Measurements from ENCODE around the gene VEGFC.

DNA sequence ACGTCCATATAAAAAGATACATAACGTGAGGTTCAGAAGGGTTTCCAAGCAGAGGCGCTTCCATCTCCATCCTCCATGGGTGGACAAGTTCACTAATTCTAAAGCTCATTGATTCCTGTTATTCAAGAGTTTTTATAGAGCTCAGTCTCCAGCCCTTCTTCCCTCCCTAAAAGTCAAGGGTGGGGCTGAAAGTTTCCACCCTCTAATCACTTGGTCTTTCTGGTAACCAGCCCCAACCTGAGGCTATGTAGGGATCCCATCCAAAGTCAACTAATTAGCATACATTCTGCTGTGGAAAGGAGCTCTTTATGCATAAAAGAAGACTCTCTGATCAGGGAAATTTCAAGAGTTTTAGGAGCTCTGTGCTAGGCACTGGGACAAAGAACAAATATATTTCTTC lies 46.9 kb upstream of the VEGFC start:
- TF ChIP-seq, protein P1, sequence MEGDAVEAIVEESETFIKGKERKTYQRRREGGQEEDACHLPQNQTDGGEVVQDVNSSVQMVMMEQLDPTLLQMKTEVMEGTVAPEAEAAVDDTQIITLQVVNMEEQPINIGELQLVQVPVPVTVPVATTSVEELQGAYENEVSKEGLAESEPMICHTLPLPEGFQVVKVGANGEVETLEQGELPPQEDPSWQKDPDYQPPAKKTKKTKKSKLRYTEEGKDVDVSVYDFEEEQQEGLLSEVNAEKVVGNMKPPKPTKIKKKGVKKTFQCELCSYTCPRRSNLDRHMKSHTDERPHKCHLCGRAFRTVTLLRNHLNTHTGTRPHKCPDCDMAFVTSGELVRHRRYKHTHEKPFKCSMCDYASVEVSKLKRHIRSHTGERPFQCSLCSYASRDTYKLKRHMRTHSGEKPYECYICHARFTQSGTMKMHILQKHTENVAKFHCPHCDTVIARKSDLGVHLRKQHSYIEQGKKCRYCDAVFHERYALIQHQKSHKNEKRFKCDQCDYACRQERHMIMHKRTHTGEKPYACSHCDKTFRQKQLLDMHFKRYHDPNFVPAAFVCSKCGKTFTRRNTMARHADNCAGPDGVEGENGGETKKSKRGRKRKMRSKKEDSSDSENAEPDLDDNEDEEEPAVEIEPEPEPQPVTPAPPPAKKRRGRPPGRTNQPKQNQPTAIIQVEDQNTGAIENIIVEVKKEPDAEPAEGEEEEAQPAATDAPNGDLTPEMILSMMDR (conservative IDR thresholded peaks at IDR 0.05; ENCODE audit: low read length), result no peak
- no peak for TF ChIP-seq EZH2phosphoT487 (IDR thresholded peaks at IDR 0.05; ENCODE audit: borderline replicate concordance)
